OCI-LY3 (cell line): Measurements from ENCODE around the gene KCNH2.

Source experiments
- CTCF ChIP-seq: fragments of 200-600, 300-600 bp; sonication (generic); IDR thresholded peaks from 2 replicates; pipeline ENCODE4 v1.5.1; 2014; ENCODE audit warnings: antibody characterized with exemption, low read length, low read depth
- EZH2phosphoT487 ChIP-seq: fragments of 200-600 bp; shearing (Covaris generic); IDR thresholded peaks from 2 replicates; pipeline ENCODE4 v1.6.1; 2018; ENCODE audit warnings: antibody characterized with exemption, mixed run types, low read depth

- TF ChIP-seq CTCF (no peak), EZH2phosphoT487 (no peak)
Measured at GRCh38 chr7:151014950-151015349, 36.8 kb upstream of the KCNH2 start.
